WTC11 (cell line): ENCODE results near the gene NEURL1B. TPM values are rescaled to one million over a fixed set of nuclear protein-coding genes. Genes with fewer than 3 reads are reported as not detected.

Experiments
- ATAC-seq: fragments of 200-7000 bp; cut with Tn5 transposase; 2 replicates; pipeline ENCODE4 v1.10.0; 2021; ENCODE audit warnings: mild to moderate bottlenecking, moderate library complexity
- CTCF ChIA-PET: fragments of 300-600 bp; sonication (Branson Sonifier 250); formaldehyde crosslinking; loops from one replicate; lab custom pipeline; 2021; ENCODE audit warnings: antibody characterized with exemption; lab: Charles Lee
- POLR2A ChIA-PET: fragments of 350-600 bp; sonication (Branson Sonifier 250); formaldehyde crosslinking; loops from one replicate; lab custom pipeline; 2021; ENCODE audit warnings: antibody characterized with exemption; lab: Charles Lee
- DNase-seq: peaks from one replicate; pipeline ENCODE4 v3.0.0; 2021; ENCODE audit warnings: low spot score
- H3K27ac Mint-ChIP-seq: 2 replicates; pipeline ENCODE4 v1.8.0; 2021; ENCODE audit warnings: mixed read lengths
- H3K27me3 Mint-ChIP-seq: 2 replicates; pipeline ENCODE4 v1.8.0; 2021; ENCODE audit warnings: low read depth, mild to moderate bottlenecking, moderate library complexity, mixed read lengths
- H3K36me3 Mint-ChIP-seq: 2 replicates; pipeline ENCODE4 v1.8.0; 2021; ENCODE audit warnings: mixed read lengths
- H3K4me1 Mint-ChIP-seq: 2 replicates; pipeline ENCODE4 v1.8.0; 2022; ENCODE audit warnings: mixed read lengths
- H3K4me3 Mint-ChIP-seq: 2 replicates; pipeline ENCODE4 v1.8.0; 2021; ENCODE audit warnings: mild to moderate bottlenecking, moderate library complexity, mixed read lengths
- H3K9me3 Mint-ChIP-seq: 2 replicates; pipeline ENCODE4 v1.8.0; 2021; ENCODE audit warnings: mixed read lengths
- AFF4 ChIP-seq: sonication (generic); formaldehyde crosslinking; IDR thresholded peaks from 2 replicates; pipeline ENCODE4 v1.8.1; 2023; ENCODE audit warnings: mild to moderate bottlenecking, missing genetic modification reagents, borderline replicate concordance
- ATF2 ChIP-seq: sonication (generic); formaldehyde crosslinking; IDR thresholded peaks from 2 replicates; pipeline ENCODE4 v1.8.1; 2022; ENCODE audit warnings: low read depth, missing genetic modification reagents, borderline replicate concordance
- CBFB ChIP-seq: sonication (generic); formaldehyde crosslinking; IDR thresholded peaks from 2 replicates; pipeline ENCODE4 v1.8.1; 2022; ENCODE audit warnings: mild to moderate bottlenecking, low read depth, missing genetic modification reagents
- FOXJ3 ChIP-seq: sonication (generic); formaldehyde crosslinking; IDR thresholded peaks from 2 replicates; pipeline ENCODE4 v1.9.0; 2021; ENCODE audit warnings: missing genetic modification reagents, mild to moderate bottlenecking, borderline replicate concordance
- GRHL2 ChIP-seq: fragments of 250-450 bp; sonication (Bioruptor Pico); IDR thresholded peaks from 2 replicates; pipeline ENCODE4 v1.8.0; 2022; ENCODE audit warnings: mild to moderate bottlenecking, moderate library complexity; ENCODE audit not compliant: insufficient replicate concordance, severe bottlenecking
- GTF2I ChIP-seq: fragments of 250-450 bp; sonication (Bioruptor Pico); conservative IDR thresholded peaks from 2 replicates; pipeline ENCODE4 v1.4.0; 2021; ENCODE audit warnings: mild to moderate bottlenecking
- MAX ChIP-seq: sonication (generic); formaldehyde crosslinking; IDR thresholded peaks from 2 replicates; pipeline ENCODE4 v1.8.0; 2022; ENCODE audit warnings: mild to moderate bottlenecking, missing genetic modification reagents
- PRRX2 ChIP-seq: fragments of 250-450 bp; sonication (Bioruptor Pico); IDR thresholded peaks from 2 replicates; pipeline ENCODE4 v1.8.0; 2021; ENCODE audit warnings: mild to moderate bottlenecking
- RELA ChIP-seq: sonication (generic); formaldehyde crosslinking; IDR thresholded peaks from 2 replicates; pipeline ENCODE4 v1.8.1; 2022; ENCODE audit warnings: missing genetic modification reagents, mild to moderate bottlenecking, borderline replicate concordance
- TEAD1 ChIP-seq: sonication (generic); formaldehyde crosslinking; IDR thresholded peaks from 2 replicates; pipeline ENCODE4 v1.8.0; 2022; ENCODE audit warnings: mild to moderate bottlenecking, missing genetic modification reagents
- ZNF219 ChIP-seq: sonication (generic); formaldehyde crosslinking; IDR thresholded peaks from 2 replicates; pipeline ENCODE4 v1.8.0; 2023; ENCODE audit warnings: missing genetic modification reagents, mild to moderate bottlenecking, borderline replicate concordance
- total RNA-seq: library from RNA; stranded (reverse); gene quantifications from 3 replicates; pipeline ENCODE4 v1.2.3, GENCODE V29; 2021
- TF ChIP-seq, protein P1 (sequence below): fragments of 250-450 bp; sonication (Bioruptor Pico); IDR thresholded peaks from 2 replicates; pipeline ENCODE4 v1.9.0; 2021; ENCODE audit warnings: mild to moderate bottlenecking
- TF ChIP-seq, protein P2 (sequence below): fragments of 250-450 bp; sonication (Bioruptor Pico); conservative IDR thresholded peaks from 2 replicates; pipeline ENCODE4 v1.9.0; 2021; ENCODE audit warnings: mild to moderate bottlenecking

NEURL1B gene
- total RNA-seq, 1 experiment from 2014 or later = 9.8 TPM

DNA sequence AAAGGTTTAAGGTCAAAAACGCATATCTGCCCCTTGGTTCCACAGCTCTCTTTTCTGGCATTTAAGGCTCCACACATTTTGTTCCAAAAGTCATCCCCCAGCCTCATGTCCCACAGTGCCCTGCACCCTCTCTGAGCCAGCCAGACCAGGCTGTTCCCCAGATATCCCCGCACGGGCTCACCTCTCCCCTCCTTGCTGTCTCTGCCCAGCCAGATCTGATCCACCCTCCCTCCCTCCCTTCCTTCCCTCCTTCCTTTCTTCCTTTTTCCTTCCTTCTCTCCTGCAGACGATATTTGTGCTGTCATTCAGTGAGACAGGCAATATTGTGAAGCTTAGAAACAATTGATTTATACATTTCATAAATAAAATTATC is 92.9 kb downstream of the NEURL1B start (continued):
- no peak for TF ChIP-seq AFF4
- no peak for TF ChIP-seq TEAD1 (CRISPR knock-in tag)

DNA sequence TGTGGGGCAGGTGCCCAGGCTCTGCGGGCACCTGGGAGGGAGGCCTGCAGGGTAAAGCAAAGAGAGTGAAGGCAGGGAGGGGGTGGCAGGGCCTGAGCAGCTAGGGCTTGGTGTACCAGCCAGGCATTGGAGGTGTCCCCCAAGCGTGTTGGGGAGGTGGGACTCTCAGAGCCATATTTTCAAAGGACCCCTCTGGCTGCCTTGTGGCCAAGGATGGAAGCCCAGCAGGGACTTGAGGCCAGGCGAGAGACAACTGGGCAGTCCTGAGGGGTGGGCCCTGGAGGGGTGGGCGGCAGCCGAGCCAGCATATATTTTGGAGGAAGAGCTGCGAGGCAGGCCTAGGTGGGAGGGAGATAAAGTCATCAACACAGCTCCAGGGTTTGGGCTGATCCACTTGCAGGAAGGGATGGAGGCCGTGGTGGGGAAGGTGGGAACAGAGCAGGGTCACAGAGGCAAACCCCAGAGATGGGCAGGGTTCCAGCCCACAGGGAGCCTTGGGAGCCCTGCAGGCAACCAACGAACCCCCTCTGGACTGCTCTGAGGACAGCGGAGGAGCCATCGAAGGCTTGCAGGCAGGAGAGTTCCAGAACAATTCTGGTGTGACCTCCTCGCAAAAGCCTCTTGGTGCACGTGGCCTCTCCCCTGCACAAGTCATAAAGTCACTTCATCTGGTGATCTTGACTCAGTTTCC is 94.2 kb downstream of the NEURL1B start:
- DNase-seq = no peak
- ChIA-PET POLR2A (interaction anchor here (0.7 kb wide), 1 partner anchor 480 kb away, joined by 3 read pairs; no protein-coding TSS in a partner anchor), CTCF (interaction anchor here (1.0 to 1.1 kb wide), 2 partner anchors 20 to 273 kb away, joined by 3 to 6 read pairs; no protein-coding TSS in a partner anchor)
- Mint-ChIP-seq H3K9me3 (no peaks in the 10 kb centered on the region), H3K4me1 (no peaks in the 10 kb centered on the region), H3K4me3 (no peak overlapping the region), H3K27me3 (peaks cover 10% of the 10 kb centered on the region; the same call in 1 of the 2 replicates), H3K36me3 (no peaks in the 10 kb centered on the region), H3K27ac (no peak overlapping the region)
- ATAC-seq = no peak
- TF ChIP-seq GRHL2 (CRISPR knock-in tag) (no peak), FOXJ3 (CRISPR knock-in tag) (no peak), MAX (CRISPR knock-in tag) (no peak)

DNA sequence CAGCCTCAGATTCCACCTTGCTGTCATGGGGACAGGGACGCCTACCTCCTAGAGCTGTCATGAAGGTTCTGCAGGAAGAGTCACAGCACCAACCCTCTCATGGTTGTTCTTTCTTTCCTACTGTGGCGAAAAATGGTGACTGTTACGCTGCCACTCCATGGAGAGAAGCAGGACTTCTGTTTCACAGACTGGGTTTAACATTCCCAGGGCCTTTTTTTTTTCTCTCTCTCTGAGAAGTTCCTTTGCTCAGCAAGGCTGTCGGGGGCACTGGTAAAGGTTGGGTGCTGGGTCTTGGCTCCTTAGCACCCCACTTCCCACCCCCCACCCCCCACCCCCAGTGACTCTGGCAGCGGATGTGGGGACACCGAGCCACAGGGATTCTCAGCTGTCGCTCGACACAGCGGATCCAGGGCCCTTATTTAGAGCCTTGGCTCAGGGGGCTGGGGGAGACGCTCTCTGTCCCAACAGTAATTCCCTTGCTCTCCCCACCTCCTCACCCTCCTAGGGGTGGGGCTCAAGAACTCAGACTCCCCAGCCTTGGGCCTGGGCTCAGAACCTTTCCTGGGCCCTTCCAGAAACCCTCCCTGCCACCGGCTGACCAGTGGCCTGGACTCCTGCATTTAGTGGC is 95.6 kb downstream of the NEURL1B start:
- peak; percentile 25; the same call in 1 of the 2 replicates for ATAC-seq
- no peaks in the 10 kb centered on the region for H3K9me3 Mint-ChIP-seq
- H3K4me3 Mint-ChIP-seq = no peak overlapping the region
- TF ChIP-seq GTF2I (CRISPR knock-in tag) = no peak
- TF ChIP-seq CBFB (CRISPR knock-in tag) = no peak
- TF ChIP-seq, protein P1, sequence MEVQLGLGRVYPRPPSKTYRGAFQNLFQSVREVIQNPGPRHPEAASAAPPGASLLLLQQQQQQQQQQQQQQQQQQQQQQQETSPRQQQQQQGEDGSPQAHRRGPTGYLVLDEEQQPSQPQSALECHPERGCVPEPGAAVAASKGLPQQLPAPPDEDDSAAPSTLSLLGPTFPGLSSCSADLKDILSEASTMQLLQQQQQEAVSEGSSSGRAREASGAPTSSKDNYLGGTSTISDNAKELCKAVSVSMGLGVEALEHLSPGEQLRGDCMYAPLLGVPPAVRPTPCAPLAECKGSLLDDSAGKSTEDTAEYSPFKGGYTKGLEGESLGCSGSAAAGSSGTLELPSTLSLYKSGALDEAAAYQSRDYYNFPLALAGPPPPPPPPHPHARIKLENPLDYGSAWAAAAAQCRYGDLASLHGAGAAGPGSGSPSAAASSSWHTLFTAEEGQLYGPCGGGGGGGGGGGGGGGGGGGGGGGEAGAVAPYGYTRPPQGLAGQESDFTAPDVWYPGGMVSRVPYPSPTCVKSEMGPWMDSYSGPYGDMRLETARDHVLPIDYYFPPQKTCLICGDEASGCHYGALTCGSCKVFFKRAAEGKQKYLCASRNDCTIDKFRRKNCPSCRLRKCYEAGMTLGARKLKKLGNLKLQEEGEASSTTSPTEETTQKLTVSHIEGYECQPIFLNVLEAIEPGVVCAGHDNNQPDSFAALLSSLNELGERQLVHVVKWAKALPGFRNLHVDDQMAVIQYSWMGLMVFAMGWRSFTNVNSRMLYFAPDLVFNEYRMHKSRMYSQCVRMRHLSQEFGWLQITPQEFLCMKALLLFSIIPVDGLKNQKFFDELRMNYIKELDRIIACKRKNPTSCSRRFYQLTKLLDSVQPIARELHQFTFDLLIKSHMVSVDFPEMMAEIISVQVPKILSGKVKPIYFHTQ (CRISPR knock-in tag) = no peak
- TF ChIP-seq, protein P2, sequence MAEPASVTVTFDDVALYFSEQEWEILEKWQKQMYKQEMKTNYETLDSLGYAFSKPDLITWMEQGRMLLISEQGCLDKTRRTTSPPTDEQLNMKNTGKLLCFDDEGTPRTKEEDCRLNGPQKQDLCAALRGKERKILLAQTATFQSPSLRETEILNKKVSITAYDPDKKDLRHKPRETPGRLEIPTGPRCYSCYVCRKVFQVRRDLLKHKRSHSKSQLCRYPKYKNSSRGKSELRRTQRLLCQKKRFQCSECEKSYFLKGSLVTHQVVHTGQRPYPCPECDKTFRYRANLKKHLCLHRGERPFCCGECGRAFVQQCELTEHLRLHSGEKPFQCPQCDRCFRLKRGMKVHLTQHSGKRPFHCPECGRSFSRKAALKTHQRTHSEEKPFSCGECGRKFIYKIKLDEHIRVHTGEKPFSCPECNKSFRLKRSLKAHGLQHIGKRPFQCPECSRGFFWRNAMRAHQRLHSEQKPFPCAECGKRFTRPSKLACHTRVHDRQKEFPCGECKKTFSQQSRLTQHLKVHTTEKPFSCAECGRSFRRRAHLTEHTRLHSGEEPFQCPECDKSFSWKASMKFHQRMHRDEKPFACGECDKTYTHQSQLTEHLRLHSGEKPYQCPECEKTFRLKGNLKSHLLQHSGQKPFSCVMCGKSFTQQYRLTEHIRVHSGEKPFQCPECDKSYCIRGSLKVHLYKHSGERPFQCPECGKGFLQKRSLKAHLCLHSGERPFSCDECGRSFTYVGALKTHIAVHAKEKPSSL (CRISPR knock-in tag) = no peak
- no peak for TF ChIP-seq RELA
- TF ChIP-seq PRRX2 = no peak
- no peak for TF ChIP-seq MAX (CRISPR knock-in tag)
- TF ChIP-seq ZNF219 (CRISPR knock-in tag) = no peak
- TF ChIP-seq ATF2 (CRISPR knock-in tag) = no peak
- H3K36me3 Mint-ChIP-seq = no peaks in the 10 kb centered on the region
- H3K27ac Mint-ChIP-seq = no peak overlapping the region
- POLR2A ChIA-PET = no interaction called here
- no peak for DNase-seq
- no peaks in the 10 kb centered on the region for H3K4me1 Mint-ChIP-seq
- H3K27me3 Mint-ChIP-seq = peaks cover 17% of the 10 kb centered on the region
- CTCF ChIA-PET = no interaction called here
